Ascending aorta (tissue), 2 donors: ENCODE results near the gene ABCC4. TPM values are rescaled to one million over a fixed set of nuclear protein-coding genes. Genes with fewer than 3 reads are reported as not detected.

Experiments used
- DNase-seq, 2 donors: peaks; one replicate each; pipeline ENCODE4 v3.0.0-alpha.2; 2019; ENCODE audit warnings: low spot score in 2 of 2
- H3K27ac ChIP-seq, 2 donors: fragments of 200-600 bp; sonication (generic); one replicate each; pipeline ENCODE4 v1.5.1; 2016 to 2017; ENCODE audit warnings: mild to moderate bottlenecking in 1 of 2
- H3K27me3 ChIP-seq: fragments of 200-600 bp; sonication (generic); one replicate; pipeline ENCODE4 v1.5.1; 2017
- H3K36me3 ChIP-seq, 2 donors: fragments of 200-600 bp; sonication (generic); one replicate each; pipeline ENCODE4 v1.5.1; 2016
- H3K4me1 ChIP-seq, 2 donors: fragments of 200-600 bp; sonication (generic); one replicate each; pipeline ENCODE4 v1.5.1; 2016 to 2017; ENCODE audit warnings: mild to moderate bottlenecking in 1 of 2
- H3K4me3 ChIP-seq, 2 donors: fragments of 200-600 bp; sonication (generic); one replicate each; pipeline ENCODE4 v1.5.1; 2016 to 2017; ENCODE audit warnings: mild to moderate bottlenecking in 1 of 2
- H3K9me3 ChIP-seq, 2 donors: fragments of 200-600 bp; sonication (generic); one replicate each; pipeline ENCODE4 v1.5.1; 2016
- intact Hi-C: fragments of 100-400 bp; cut with DNase I; formaldehyde crosslinking; loops from one replicate; pipeline ENCODE4 v1.15.1; 2023
- total RNA-seq: library from RNA; depleted of rRNA; stranded (reverse); fragments of >200 nt; gene quantifications from one replicate; pipeline ENCODE4 v1.1.0, GENCODE V29; 2016
- TF ChIP-seq, protein P1 (sequence below), 3 experiments: fragments of 200-600 bp in 2 of 3; fragments of 450-650 bp in 1 of 3; sonication (generic) in 2 of 3; IDR thresholded peaks; one replicate each; pipeline ENCODE4 v1.5.1; 2016 to 2019; ENCODE audit warnings: antibody characterized with exemption in 3 of 3, mild to moderate bottlenecking in 1 of 3, moderate library complexity in 1 of 3

Gene ABCC4
- total RNA-seq, 1 donor from 2014 or later = 6.7 TPM

DNA sequence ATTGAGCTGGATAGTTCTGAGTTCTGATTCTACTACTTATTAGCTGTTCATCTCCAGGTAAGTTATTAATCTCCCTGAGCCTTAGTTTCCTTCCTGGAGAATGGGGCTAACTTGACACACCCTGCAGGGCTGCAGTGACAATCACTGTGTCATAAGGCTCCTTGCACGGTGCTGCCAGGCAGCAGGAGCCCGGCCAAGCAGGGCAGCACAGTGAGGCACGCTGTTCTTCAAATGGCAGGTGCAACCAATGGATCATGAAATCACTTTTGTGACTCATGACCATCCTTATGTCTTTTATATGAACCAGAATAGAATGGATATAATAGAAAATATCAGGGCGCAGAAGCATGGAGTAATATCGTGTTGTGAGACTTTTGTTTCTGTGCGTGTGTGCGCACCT lies 242.6 kb downstream of the ABCC4 start:
- TF ChIP-seq, protein P1, sequence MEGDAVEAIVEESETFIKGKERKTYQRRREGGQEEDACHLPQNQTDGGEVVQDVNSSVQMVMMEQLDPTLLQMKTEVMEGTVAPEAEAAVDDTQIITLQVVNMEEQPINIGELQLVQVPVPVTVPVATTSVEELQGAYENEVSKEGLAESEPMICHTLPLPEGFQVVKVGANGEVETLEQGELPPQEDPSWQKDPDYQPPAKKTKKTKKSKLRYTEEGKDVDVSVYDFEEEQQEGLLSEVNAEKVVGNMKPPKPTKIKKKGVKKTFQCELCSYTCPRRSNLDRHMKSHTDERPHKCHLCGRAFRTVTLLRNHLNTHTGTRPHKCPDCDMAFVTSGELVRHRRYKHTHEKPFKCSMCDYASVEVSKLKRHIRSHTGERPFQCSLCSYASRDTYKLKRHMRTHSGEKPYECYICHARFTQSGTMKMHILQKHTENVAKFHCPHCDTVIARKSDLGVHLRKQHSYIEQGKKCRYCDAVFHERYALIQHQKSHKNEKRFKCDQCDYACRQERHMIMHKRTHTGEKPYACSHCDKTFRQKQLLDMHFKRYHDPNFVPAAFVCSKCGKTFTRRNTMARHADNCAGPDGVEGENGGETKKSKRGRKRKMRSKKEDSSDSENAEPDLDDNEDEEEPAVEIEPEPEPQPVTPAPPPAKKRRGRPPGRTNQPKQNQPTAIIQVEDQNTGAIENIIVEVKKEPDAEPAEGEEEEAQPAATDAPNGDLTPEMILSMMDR (IDR thresholded peaks at IDR 0.05) = no peak
- Histone ChIP-seq H3K9me3 (no peaks in the 10 kb centered on the region), H3K4me1 (no peaks in the 10 kb centered on the region), H3K27ac (no peak overlapping the region), H3K27me3 (no peaks in the 10 kb centered on the region), H3K4me3 (no peak overlapping the region), H3K36me3 (no peaks in the 10 kb centered on the region)
- no peak for DNase-seq
- intact Hi-C loops = no loop called here

DNA sequence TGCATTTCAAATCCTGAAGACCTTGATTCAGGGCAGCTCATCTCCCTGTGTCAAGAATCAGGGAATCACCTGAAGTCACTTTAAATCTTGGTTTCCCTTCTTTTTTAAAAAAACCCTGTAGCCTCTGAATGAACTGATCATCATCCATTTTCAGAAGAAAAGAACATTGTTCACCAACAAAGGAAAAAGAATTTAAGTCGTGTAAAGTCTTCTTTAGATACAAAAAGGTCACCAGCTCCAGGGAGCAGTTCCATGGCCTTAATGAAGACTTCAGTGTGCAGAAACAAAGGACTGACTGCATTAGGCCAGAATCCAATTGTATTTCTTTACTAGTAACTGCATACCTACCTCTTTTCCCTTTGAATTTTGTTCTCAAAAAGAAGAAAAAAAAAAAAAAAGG lies 245.0 kb downstream of the ABCC4 start:
- TF ChIP-seq, protein P1 (IDR thresholded peaks at IDR 0.05) = no peak
- Histone ChIP-seq H3K36me3 (no peaks in the 10 kb centered on the region), H3K27me3 (no peaks in the 10 kb centered on the region), H3K4me1 (no peaks in the 10 kb centered on the region), H3K4me3 (no peak overlapping the region), H3K27ac (no peak overlapping the region), H3K9me3 (no peaks in the 10 kb centered on the region)
- no peak for DNase-seq
- intact Hi-C loops = no loop called here

DNA sequence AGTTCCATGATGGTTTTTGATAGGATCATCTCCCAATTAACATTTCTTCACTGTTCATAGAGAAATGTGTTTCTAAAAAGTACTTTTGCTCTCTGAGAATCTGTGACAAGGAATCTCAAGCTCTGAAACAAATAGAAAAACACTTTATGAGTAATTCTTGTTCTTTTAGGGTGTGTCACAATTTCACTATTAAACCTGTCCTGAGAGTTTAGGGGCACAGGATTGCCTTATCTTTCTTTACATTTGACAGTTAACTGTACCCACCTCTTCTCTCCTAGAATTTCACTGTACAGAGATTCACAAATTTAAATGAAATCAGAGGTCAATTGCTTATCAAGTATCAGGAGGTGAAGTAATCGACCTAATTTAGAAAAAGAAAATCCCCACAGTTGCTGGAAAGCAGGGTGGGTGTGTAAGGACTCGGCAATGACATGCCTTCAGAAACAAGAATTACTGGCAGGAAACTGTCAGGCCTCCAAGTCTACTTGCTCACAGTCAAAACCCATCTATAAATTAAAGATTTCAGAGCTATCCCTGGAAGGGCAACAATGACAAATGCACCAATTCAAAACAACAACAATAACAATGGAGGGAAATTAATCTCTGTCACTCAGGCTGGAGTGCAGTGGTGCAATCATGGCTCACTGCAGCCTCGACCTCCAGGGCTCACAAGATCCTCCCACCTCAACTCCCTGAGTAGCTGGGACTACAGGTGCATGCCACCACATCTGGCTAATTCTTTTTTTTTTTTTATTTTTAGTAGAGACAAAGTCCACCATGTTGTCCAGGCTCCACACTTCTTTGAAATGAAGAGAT lies 250.2 kb downstream of the ABCC4 start:
- H3K27me3 ChIP-seq = no peaks in the 10 kb centered on the region
- intact Hi-C loops = no loop called here
- no peaks in the 10 kb centered on the region for H3K4me1 ChIP-seq
- no peak overlapping the region for H3K27ac ChIP-seq
- TF ChIP-seq, protein P1 (IDR thresholded peaks at IDR 0.05) = no peak
- H3K36me3 ChIP-seq = no peaks in the 10 kb centered on the region
- no peak overlapping the region for H3K4me3 ChIP-seq
- DNase-seq = no peak
- H3K9me3 ChIP-seq = no peaks in the 10 kb centered on the region

DNA sequence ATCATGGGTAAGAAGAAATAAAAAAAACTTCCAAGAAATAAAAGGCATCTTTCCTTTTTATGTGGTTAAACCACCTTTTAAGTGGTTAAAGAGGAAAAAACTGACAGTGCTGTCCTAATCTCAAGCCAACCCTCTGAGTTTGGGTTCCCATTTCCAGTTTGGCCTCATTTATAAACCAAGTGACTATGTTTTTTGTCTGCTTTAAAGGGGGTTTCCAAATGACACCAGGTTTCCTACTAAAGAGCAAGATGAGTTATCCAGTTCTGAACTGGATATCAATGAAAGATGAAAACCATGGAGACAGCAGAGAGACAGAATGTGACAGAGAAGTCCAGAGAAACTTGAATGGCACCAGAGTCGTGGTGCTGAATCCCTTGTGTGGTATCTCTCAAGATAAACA lies 251.5 kb downstream of the ABCC4 start:
- no peaks in the 10 kb centered on the region for H3K9me3 ChIP-seq
- no peak for DNase-seq
- no peak overlapping the region for H3K4me3 ChIP-seq
- H3K27me3 ChIP-seq = no peaks in the 10 kb centered on the region
- H3K27ac ChIP-seq = no peak overlapping the region
- intact Hi-C loops = no loop called here
- TF ChIP-seq, protein P1 (IDR thresholded peaks at IDR 0.05) = no peak
- no peaks in the 10 kb centered on the region for H3K4me1 ChIP-seq
- H3K36me3 ChIP-seq = no peaks in the 10 kb centered on the region

DNA sequence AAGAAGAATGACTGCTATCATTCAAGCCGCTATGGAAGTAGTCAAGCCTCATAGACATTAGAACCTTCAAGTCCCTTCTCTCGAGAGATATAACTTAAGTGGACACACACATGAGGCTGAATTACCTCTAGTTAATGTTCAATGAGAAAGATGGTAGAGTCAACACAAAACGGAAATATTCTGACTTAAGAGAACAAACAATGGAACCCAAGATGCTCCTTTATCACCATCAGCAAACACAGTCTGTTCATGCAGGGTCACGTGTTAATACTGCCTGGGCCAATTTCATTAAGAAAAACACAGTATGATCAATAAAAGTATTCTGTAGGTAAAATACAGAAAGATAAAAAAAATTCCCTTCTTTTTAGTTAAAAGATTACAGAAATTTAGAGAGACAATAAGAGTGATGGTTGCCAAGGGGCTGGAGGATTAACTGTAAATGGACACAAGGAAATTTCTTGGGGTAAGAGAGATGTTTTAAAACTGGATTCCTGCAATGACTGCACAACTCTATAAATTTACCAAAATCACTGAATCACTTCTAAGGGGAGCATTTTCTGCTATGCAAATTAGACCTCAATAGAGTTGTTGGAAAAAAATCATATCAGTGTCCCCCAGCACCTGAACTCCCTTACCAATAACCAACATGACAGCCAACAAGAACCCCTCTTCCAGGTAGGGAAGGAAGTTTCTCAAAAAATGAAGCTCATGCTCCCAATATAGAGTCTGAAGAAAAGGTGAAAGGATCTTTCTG lies 256.6 kb downstream of the ABCC4 start:
- H3K4me3 ChIP-seq = no peak overlapping the region
- H3K4me1 ChIP-seq = no peaks in the 10 kb centered on the region
- DNase-seq = no peak
- intact Hi-C loops = no loop called here
- no peak overlapping the region for H3K27ac ChIP-seq
- no peaks in the 10 kb centered on the region for H3K36me3 ChIP-seq
- no peaks in the 10 kb centered on the region for H3K27me3 ChIP-seq
- H3K9me3 ChIP-seq = no peaks in the 10 kb centered on the region
- TF ChIP-seq, protein P1 (IDR thresholded peaks at IDR 0.05) = no peak
